Measurements from ENCODE around the gene CLCA1. TPM values are rescaled to one million over a fixed set of nuclear protein-coding genes. Genes with fewer than 3 reads are reported as not detected.

CLCA1 gene
- total and polyA plus RNA-seq, 10 of the 15 experiments (the other 5 are each of a cell fraction or from before 2014, with no cell fraction given), result 0.13 TPM; not detected in 9

- 60% methylated on average over 7 of the region's 7 CpGs for WGBS (ENCODE audit: insufficient coverage, insufficient replicate concordance, low lambda C conversion rate, missing lambda C conversion rate)
- ChIA-PET CTCF (interaction anchor here (1.1 kb wide), 1 partner anchor 16 kb away, joined by 3 read pairs; no protein-coding TSS in a partner anchor), RAD21 (ENCODE audit: unreplicated experiment) (no interaction called here), SMC1A (ENCODE audit: uncharacterized antibody, unreplicated experiment) (interaction anchor here (1.0 kb wide), 1 partner anchor 8 kb away, joined by 3 read pairs; no protein-coding TSS in a partner anchor), POLR2A (no interaction called here)
- H4K20me1 ChIP-seq (ENCODE audit: control insufficient read depth, insufficient read depth), result no peaks in the 10 kb centered on the region
- TF ChIP-seq MTA2 (IDR thresholded peaks at IDR 0.05; ENCODE audit: low read depth), result no peak
- no peak for TF ChIP-seq JUNB (IDR thresholded peaks at IDR 0.05)
- TF ChIP-seq ZBED1 (IDR thresholded peaks at IDR 0.05; ENCODE audit: borderline replicate concordance), result no peak
- no peak for TF ChIP-seq NKRF (conservative IDR thresholded peaks at IDR 0.05)
- no peak for TF ChIP-seq RFX5 (IDR thresholded peaks at IDR 0.05; ENCODE audit: low read depth, low read length)
- TF ChIP-seq MEF2B (IDR thresholded peaks at IDR 0.05; ENCODE audit: partially characterized antibody, poor library complexity, severe bottlenecking), result no peak
- TF ChIP-seq ZBTB40 (IDR thresholded peaks at IDR 0.05; ENCODE audit: borderline replicate concordance), result no peak
- TF ChIP-seq PKNOX1 (IDR thresholded peaks at IDR 0.05), result no peak
- no peak for TF ChIP-seq CREB1 (IDR thresholded peaks at IDR 0.05; ENCODE audit: low read depth)
- ATAC-seq (no peak), FAIRE-seq (no peak), DNase-seq (ENCODE audit: low read depth, low spot score) (no peak)
- in situ Hi-C loops (cut with MboI) (no loop called here), intact Hi-C loops (cut with micrococcal nuclease; ENCODE audit: unreplicated experiment) (no loop called here)
- H3K9me3 ChIP-seq (replicated peaks; ENCODE audit: control insufficient read depth, insufficient read depth, low read length), result no peaks in the 10 kb centered on the region
- H3K4me1 ChIP-seq (ENCODE audit: control insufficient read depth, insufficient read depth, low read length), result no peaks in the 10 kb centered on the region
- H3K4me2 ChIP-seq (ENCODE audit: control insufficient read depth, insufficient read depth), result no peak overlapping the region
- no peaks in the 10 kb centered on the region; a peak in 1 of 4 replicates for H3K27me3 ChIP-seq (replicated peaks in 1 of 2; ENCODE audit: control insufficient read depth in 2 of 2, insufficient read depth in 2 of 2, low read length in 1 of 2)
- no peak overlapping the region for H3K27ac ChIP-seq (ENCODE audit: control insufficient read depth, insufficient read depth)
- no peak overlapping the region for H2AFZ ChIP-seq (ENCODE audit: control insufficient read depth, low read depth, low read length)
- no peak overlapping the region for H3K4me3 ChIP-seq
- BruUV-seq (replicated peaks), result no TSS peak
- H3K36me3 ChIP-seq (ENCODE audit: control insufficient read depth in 2 of 2, insufficient read depth in 2 of 2, low read length in 1 of 2), result no peaks in the 10 kb centered on the region
- no peak overlapping the region for H3K9ac ChIP-seq (ENCODE audit: control insufficient read depth, insufficient read depth, low read length)
- H3K79me2 ChIP-seq (ENCODE audit: control insufficient read depth, insufficient read depth, low read length), result no peaks in the 10 kb centered on the region
Observed at GRCh38 chr1:86421601-86422280, 47.0 kb upstream of the CLCA1 start.

Data from GM12878 (cell line).